ENCODE data around the gene MYO1E.
A peak's percentile ranks its signal among the peaks of the same experiment; 100 is the strongest.

Gene MYO1E

GRCh38 chr15:59335207-59335786 lies 37.4 kb downstream of the MYO1E start:
- no peaks in the 10 kb centered on the region for H4K20me1 ChIP-seq (ENCODE audit: control insufficient read depth, insufficient read depth, low read depth, low read length)
- TF ChIP-seq EZH2phosphoT487 (IDR thresholded peaks at IDR 0.05; ENCODE audit: borderline replicate concordance, low read length) (no peak), CTCF (IDR thresholded peaks at IDR 0.05; ENCODE audit: low read depth, low read length, poor library complexity, severe bottlenecking) (no peak)
- H3K4me1 ChIP-seq (ENCODE audit: control insufficient read depth, low read length): peaks cover 57% of the 10 kb centered on the region
- H3K36me3 ChIP-seq (ENCODE audit: control insufficient read depth, low read length): no peaks in the 10 kb centered on the region
- peak overlapping the region; percentile 39 for H3K4me2 ChIP-seq (ENCODE audit: low read length)
- peaks cover 76% of the 10 kb centered on the region for H3K79me2 ChIP-seq (ENCODE audit: control insufficient read depth, low read length)
- no peaks in the 10 kb centered on the region for H3K27me3 ChIP-seq (ENCODE audit: control insufficient read depth, low read length)
- H3K4me3 ChIP-seq (ENCODE audit: low read length): no peak overlapping the region
- H3K9me3 ChIP-seq (ENCODE audit: control insufficient read depth, insufficient read depth, low read length): no peaks in the 10 kb centered on the region
- no peaks in the 10 kb centered on the region for H3K9me2 ChIP-seq (replicated peaks; ENCODE audit: control insufficient read depth, low read length)
- 0 out of 2 replicates have a peak, but pooled peaks cover 3% of the 10 kb centered on the region for H3F3A ChIP-seq (ENCODE audit: control insufficient read depth, insufficient read depth)
- H3K27ac ChIP-seq (ENCODE audit: low read depth, low read length): no peak overlapping the region

DNA sequence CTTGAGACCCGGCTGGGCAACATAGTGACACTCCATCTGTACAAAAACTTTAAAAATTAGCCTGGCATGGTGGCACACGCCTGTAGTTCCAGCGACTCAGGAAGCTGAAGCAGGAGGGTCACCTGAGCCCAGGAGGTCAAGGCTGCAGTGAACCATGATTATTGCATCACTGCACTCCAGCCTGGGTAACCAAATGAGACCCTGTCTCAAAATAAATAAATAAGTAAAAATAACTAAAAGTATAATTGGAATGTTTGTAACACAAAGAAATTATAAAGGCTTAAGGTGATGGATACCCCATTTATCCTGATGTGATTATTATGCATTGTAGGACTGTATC lies 38.6 kb downstream of the MYO1E start:
- Histone ChIP-seq H3K4me2 (ENCODE audit: low read length) (peak overlapping the region; percentile 70), H4K20me1 (ENCODE audit: control insufficient read depth, insufficient read depth, low read depth, low read length) (no peaks in the 10 kb centered on the region), H3K9me3 (ENCODE audit: control insufficient read depth, insufficient read depth, low read length) (no peaks in the 10 kb centered on the region), H3K9me2 (replicated peaks; ENCODE audit: control insufficient read depth, low read length) (no peaks in the 10 kb centered on the region), H3K4me3 (ENCODE audit: low read length) (no peak overlapping the region), H3K27ac (ENCODE audit: low read depth, low read length) (no peak overlapping the region), H3K36me3 (ENCODE audit: control insufficient read depth, low read length) (no peaks in the 10 kb centered on the region), H3K4me1 (ENCODE audit: control insufficient read depth, low read length) (peaks cover 70% of the 10 kb centered on the region), H3K79me2 (ENCODE audit: control insufficient read depth, low read length) (peaks cover 80% of the 10 kb centered on the region), H3K27me3 (ENCODE audit: control insufficient read depth, low read length) (no peaks in the 10 kb centered on the region), H3F3A (ENCODE audit: control insufficient read depth, insufficient read depth) (0 out of 2 replicates have a peak, but pooled peaks cover 3% of the 10 kb centered on the region)
- no peak for TF ChIP-seq CTCF (IDR thresholded peaks at IDR 0.05; ENCODE audit: low read depth, low read length, poor library complexity, severe bottlenecking)
- TF ChIP-seq EZH2phosphoT487 (IDR thresholded peaks at IDR 0.05; ENCODE audit: borderline replicate concordance, low read length): no peak

DNA sequence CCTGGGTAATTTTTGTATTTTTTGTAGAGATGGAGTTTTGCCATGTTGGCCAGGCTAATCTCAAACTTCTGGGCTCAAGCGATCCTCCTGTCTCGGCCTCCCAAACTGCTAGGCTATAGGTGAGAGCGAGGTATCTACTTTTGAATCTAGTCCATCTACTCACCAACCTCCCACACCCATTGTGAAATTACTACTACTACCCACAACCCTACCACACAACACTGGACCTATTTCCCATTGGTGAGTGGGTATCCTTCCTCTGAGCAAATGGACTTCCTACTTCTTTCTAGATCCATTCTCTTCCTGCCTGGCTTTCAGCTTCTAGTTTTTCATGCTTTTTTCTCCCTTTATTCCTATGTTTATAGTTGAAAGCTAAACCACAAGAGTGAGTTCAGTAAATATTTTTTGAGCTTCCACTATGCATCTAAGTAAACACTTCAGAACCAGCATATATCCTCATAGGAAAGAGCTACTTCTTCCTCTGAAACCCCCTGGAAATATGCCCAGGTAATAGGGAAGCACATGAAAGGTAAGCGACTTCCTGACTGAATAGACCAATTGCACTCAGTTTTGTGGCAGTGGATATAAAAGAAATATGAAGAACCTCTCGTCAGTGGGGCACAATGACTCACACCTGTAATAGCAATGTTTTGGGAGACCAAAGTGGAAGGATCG lies 39.1 kb downstream of the MYO1E start:
- Histone ChIP-seq H3K27me3 (ENCODE audit: control insufficient read depth, low read length) (no peaks in the 10 kb centered on the region), H3K36me3 (ENCODE audit: control insufficient read depth, low read length) (no peaks in the 10 kb centered on the region), H3K4me2 (ENCODE audit: low read length) (peak overlapping the region; percentile 70), H3K27ac (ENCODE audit: low read depth, low read length) (no peak overlapping the region), H3K4me3 (ENCODE audit: low read length) (no peak overlapping the region), H3F3A (ENCODE audit: control insufficient read depth, insufficient read depth) (0 out of 2 replicates have a peak, but pooled peaks cover 3% of the 10 kb centered on the region), H3K9me3 (ENCODE audit: control insufficient read depth, insufficient read depth, low read length) (no peaks in the 10 kb centered on the region), H3K4me1 (ENCODE audit: control insufficient read depth, low read length) (peaks cover 75% of the 10 kb centered on the region), H3K9me2 (replicated peaks; ENCODE audit: control insufficient read depth, low read length) (no peaks in the 10 kb centered on the region), H4K20me1 (ENCODE audit: control insufficient read depth, insufficient read depth, low read depth, low read length) (no peaks in the 10 kb centered on the region), H3K79me2 (ENCODE audit: control insufficient read depth, low read length) (peaks cover 83% of the 10 kb centered on the region)
- TF ChIP-seq EZH2phosphoT487 (IDR thresholded peaks at IDR 0.05; ENCODE audit: borderline replicate concordance, low read length): no peak
- TF ChIP-seq CTCF (IDR thresholded peaks at IDR 0.05; ENCODE audit: low read depth, low read length, poor library complexity, severe bottlenecking): no peak
